Stimulated activated CD8-positive, alpha-beta memory T cell treated with anti-CD3 and anti-CD28 coated beads, Interleukin-15, amount 100 ng/mL, for 4 hours (primary cell): ENCODE results near the gene ALDH1A1.

Source experiments
- DNase-seq, 2 donors: peaks; one replicate each; pipeline ENCODE4 v3.0.0-alpha.2; 2020; ENCODE audit warnings: low read depth in 2 of 2

ALDH1A1 gene

GRCh38 chr9:72952914-72953313 lies at the start of gene ALDH1A1:
Gene ALDH1A1 (minus strand): TSS chr9:72953053. CDS start chr9:72953000, 53 bp downstream.
- DNase-seq: no peak

- no peak for DNase-seq
These were observed 49.0 kb upstream of the ALDH1A1 start for GRCh38 chr9:73001860-73002259.

- DNase-seq: no peak
These were observed 45.5 kb upstream of the ALDH1A1 start for GRCh38 chr9:72998363-72998762.

- no peak for DNase-seq
These were observed 44.6 kb upstream of the ALDH1A1 start for GRCh38 chr9:72997387-72997995.

GRCh38 chr9:72996684-72997314 lies 43.9 kb upstream of the ALDH1A1 start:
- no peak for DNase-seq

- DNase-seq: no peak
These were observed 43.3 kb upstream of the ALDH1A1 start for GRCh38 chr9:72996114-72996513.

- no peak for DNase-seq
These were observed 42.5 kb upstream of the ALDH1A1 start for GRCh38 chr9:72995131-72996024.

- no peak for DNase-seq
These were observed 38.9 kb upstream of the ALDH1A1 start for GRCh38 chr9:72991772-72992171.

- no peak for DNase-seq
These were observed 37.7 kb upstream of the ALDH1A1 start for GRCh38 chr9:72990397-72991182.

GRCh38 chr9:72986522-72987116 lies 33.8 kb upstream of the ALDH1A1 start:
- no peak for DNase-seq

GRCh38 chr9:72985746-72986145 lies 32.9 kb upstream of the ALDH1A1 start:
- no peak for DNase-seq

- no peak for DNase-seq
These were observed 32.1 kb upstream of the ALDH1A1 start for GRCh38 chr9:72984991-72985390.

- no peak for DNase-seq
These were observed 31.5 kb upstream of the ALDH1A1 start for GRCh38 chr9:72984226-72984947.

- DNase-seq: no peak
These were observed 30.8 kb upstream of the ALDH1A1 start for GRCh38 chr9:72983512-72984225.

- no peak for DNase-seq
These were observed 30.2 kb upstream of the ALDH1A1 start for GRCh38 chr9:72983056-72983455.

GRCh38 chr9:72982146-72982799 lies 29.4 kb upstream of the ALDH1A1 start:
- no peak for DNase-seq

- no peak for DNase-seq
These were observed 28.6 kb upstream of the ALDH1A1 start for GRCh38 chr9:72981433-72981832.

GRCh38 chr9:72980600-72981265 lies 27.9 kb upstream of the ALDH1A1 start:
- DNase-seq: no peak

GRCh38 chr9:72980183-72980582 lies 27.3 kb upstream of the ALDH1A1 start:
- DNase-seq: no peak
